Endothelial cell of umbilical vein (primary cell): Measurements from ENCODE around the gene KRT15.

ENCODE experiments used
- CTCF ChIP-seq, 2 donors: IDR thresholded peaks; 1 replicate in 1 of 2; 2 replicates in 1 of 2; pipeline ENCODE4 v1.5.1; 2011; ENCODE audit warnings: low read length in 2 of 2, mild to moderate bottlenecking in 2 of 2, moderate library complexity in 2 of 2, control low read depth in 1 of 2, inconsistent platforms in 1 of 2, low read depth in 1 of 2; ENCODE audit not compliant: insufficient read depth in 1 of 2; ENCODE audit errors: extremely low read depth in 1 of 2
- EZH2 ChIP-seq: IDR thresholded peaks from 2 replicates; pipeline ENCODE4 v1.6.1; 2012; ENCODE audit warnings: borderline replicate concordance, low read depth, mild to moderate bottlenecking, moderate library complexity, low read length, inconsistent platforms; ENCODE audit not compliant: severe bottlenecking
- POLR2A ChIP-seq: IDR thresholded peaks from 2 replicates; pipeline ENCODE4 v1.6.1; 2012; ENCODE audit warnings: low read depth, mild to moderate bottlenecking, control low read depth, low read length
- POLR2AphosphoS5 ChIP-seq: IDR thresholded peaks from 2 replicates; pipeline ENCODE4 v1.6.1; 2012; ENCODE audit warnings: low read depth, mild to moderate bottlenecking, control low read depth, low read length, moderate library complexity; ENCODE audit not compliant: insufficient read depth

- no peak for TF ChIP-seq CTCF (IDR thresholded peaks at IDR 0.05; ENCODE audit: extremely low read depth in 1 of 2, insufficient read depth in 1 of 2, low read depth in 1 of 2, low read length in 2 of 2)
- TF ChIP-seq EZH2, result no peak
- no peak for TF ChIP-seq POLR2AphosphoS5
- no peak for TF ChIP-seq POLR2A
These were observed at the start of gene KRT15 for GRCh38 chr17:41518789-41519449.
